Right lobe of liver (tissue), 4 donors: ENCODE results near the gene FBXO28.
"Not testable (repeated sequence)": the region's sequence is repeated elsewhere in the genome, so short reads cannot be mapped to it uniquely, and the experiment has no call there.

Source experiments
- POLR2A ChIP-seq: fragments of 450-650 bp; IDR thresholded peaks from one replicate; pipeline ENCODE4 v1.6.1; 2017; ENCODE audit warnings: antibody characterized with exemption, mild to moderate bottlenecking
- TF ChIP-seq, protein P1 (sequence below), 4 donors: fragments of 200-600 bp in 3 of 4; fragments of 450-650 bp in 1 of 4; IDR thresholded peaks; one replicate each; pipeline versions ENCODE4 v1.5.1 to v1.8.0; 2016 to 2022; ENCODE audit warnings: antibody characterized with exemption in 4 of 4, mild to moderate bottlenecking in 2 of 4
- donor health status: DM: no; HTN: no; CAD: no.
- donor health status: DM: no; HTN: no; CAD: no.
- donor health status: DM: no; HTN: yes; CAD: no.

GRCh38 chr1:224079644-224080043 is 34.3 kb upstream of the FBXO28 start:
- TF ChIP-seq, protein P1, sequence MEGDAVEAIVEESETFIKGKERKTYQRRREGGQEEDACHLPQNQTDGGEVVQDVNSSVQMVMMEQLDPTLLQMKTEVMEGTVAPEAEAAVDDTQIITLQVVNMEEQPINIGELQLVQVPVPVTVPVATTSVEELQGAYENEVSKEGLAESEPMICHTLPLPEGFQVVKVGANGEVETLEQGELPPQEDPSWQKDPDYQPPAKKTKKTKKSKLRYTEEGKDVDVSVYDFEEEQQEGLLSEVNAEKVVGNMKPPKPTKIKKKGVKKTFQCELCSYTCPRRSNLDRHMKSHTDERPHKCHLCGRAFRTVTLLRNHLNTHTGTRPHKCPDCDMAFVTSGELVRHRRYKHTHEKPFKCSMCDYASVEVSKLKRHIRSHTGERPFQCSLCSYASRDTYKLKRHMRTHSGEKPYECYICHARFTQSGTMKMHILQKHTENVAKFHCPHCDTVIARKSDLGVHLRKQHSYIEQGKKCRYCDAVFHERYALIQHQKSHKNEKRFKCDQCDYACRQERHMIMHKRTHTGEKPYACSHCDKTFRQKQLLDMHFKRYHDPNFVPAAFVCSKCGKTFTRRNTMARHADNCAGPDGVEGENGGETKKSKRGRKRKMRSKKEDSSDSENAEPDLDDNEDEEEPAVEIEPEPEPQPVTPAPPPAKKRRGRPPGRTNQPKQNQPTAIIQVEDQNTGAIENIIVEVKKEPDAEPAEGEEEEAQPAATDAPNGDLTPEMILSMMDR (IDR thresholded peaks at IDR 0.05) = not testable (repeated sequence)
- not testable (repeated sequence) for TF ChIP-seq POLR2A
